Liver (tissue), 3 donors: ENCODE measurements around the gene UBA7.

Experiments
- FOXA1 ChIP-seq: IDR thresholded peaks from 2 replicates; pipeline ENCODE4 v1.6.1; 2016; ENCODE audit warnings: antibody characterized with exemption
- GABPA ChIP-seq, 2 donors: IDR thresholded peaks in 1 of 2; conservative IDR thresholded peaks in 1 of 2; 2 replicates each; pipeline ENCODE4 v1.6.1; 2016; ENCODE audit warnings: antibody characterized with exemption in 2 of 2, mild to moderate bottlenecking in 1 of 2, moderate library complexity in 1 of 2
- HNF4A ChIP-seq, 2 donors: conservative IDR thresholded peaks; 2 replicates each; pipeline ENCODE4 v1.6.1; 2016; ENCODE audit warnings: antibody characterized with exemption in 2 of 2, mild to moderate bottlenecking in 2 of 2
- JUND ChIP-seq, 2 donors: IDR thresholded peaks; 2 replicates each; pipeline ENCODE4 v1.6.1; 2016; ENCODE audit warnings: antibody characterized with exemption in 2 of 2
- RAD21 ChIP-seq, 2 donors: IDR thresholded peaks; 2 replicates each; pipeline ENCODE4 v1.6.1; 2016; ENCODE audit warnings: antibody characterized with exemption in 2 of 2, mild to moderate bottlenecking in 2 of 2
- RXRA ChIP-seq, 2 donors: IDR thresholded peaks; 2 replicates each; pipeline ENCODE4 v1.6.1; 2017 to 2018; ENCODE audit warnings: antibody characterized with exemption in 2 of 2, mild to moderate bottlenecking in 1 of 2
- SP1 ChIP-seq: IDR thresholded peaks from 2 replicates; pipeline ENCODE4 v1.6.1; 2018; ENCODE audit warnings: antibody characterized with exemption, mild to moderate bottlenecking
- TAF1 ChIP-seq: conservative IDR thresholded peaks from 2 replicates; pipeline ENCODE4 v1.6.1; 2016; ENCODE audit warnings: antibody characterized with exemption, mild to moderate bottlenecking
- YY1 ChIP-seq: IDR thresholded peaks from 2 replicates; pipeline ENCODE4 v1.6.1; 2016; ENCODE audit warnings: antibody characterized with exemption, mild to moderate bottlenecking
- TF ChIP-seq, protein P1 (sequence below): fragments of 150-350 bp; IDR thresholded peaks from 2 replicates; pipeline ENCODE4 v1.5.1; 2017; ENCODE audit warnings: improper control_type of control experiment, low read depth, low read length; ENCODE audit not compliant: missing input control
- TF ChIP-seq, protein P2 (sequence below): IDR thresholded peaks from 2 replicates; pipeline ENCODE4 v1.6.1; 2016; ENCODE audit warnings: antibody characterized with exemption
- TF ChIP-seq, protein P3 (sequence below): IDR thresholded peaks from 2 replicates; pipeline ENCODE4 v1.6.1; 2016; ENCODE audit warnings: antibody characterized with exemption
- TF ChIP-seq, protein P4 (sequence below): IDR thresholded peaks from 2 replicates; pipeline ENCODE4 v1.6.1; 2016; ENCODE audit warnings: antibody characterized with exemption
- TF ChIP-seq, protein P5 (sequence below): IDR thresholded peaks from 2 replicates; pipeline ENCODE4 v1.6.1; 2016; ENCODE audit warnings: antibody characterized with exemption, mild to moderate bottlenecking
- donor health status: healthy.
- donor health status: healthy.

DNA sequence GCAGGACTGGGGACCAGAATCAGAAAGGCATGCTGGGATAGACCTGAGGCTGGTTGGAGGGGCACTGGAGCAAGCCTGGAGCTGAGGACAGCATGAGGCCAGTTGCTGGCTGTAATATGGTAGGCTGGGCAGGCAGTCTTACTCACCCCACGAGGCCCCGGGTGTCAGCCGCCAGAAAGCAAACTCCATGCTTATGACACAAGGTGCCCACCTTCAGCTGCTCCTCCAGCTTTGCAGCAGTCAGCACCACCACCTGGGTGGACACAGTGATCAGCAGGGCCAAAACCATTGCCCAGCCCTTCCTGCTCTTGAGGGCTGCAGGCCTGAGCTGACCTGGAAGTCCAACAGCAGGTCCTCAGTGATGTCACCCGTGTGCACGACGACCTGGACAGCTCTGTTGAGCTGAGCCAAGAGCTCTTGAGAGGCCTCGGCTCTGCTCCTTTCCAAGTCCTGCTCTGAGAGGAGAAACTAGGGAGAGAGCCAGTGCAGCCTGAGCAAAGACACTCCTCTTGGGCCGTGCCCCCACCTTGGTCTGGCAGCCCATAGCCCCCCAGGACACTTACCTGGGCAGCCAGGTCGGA, 747 bp downstream of the UBA7 start:
- TF ChIP-seq, protein P1, sequence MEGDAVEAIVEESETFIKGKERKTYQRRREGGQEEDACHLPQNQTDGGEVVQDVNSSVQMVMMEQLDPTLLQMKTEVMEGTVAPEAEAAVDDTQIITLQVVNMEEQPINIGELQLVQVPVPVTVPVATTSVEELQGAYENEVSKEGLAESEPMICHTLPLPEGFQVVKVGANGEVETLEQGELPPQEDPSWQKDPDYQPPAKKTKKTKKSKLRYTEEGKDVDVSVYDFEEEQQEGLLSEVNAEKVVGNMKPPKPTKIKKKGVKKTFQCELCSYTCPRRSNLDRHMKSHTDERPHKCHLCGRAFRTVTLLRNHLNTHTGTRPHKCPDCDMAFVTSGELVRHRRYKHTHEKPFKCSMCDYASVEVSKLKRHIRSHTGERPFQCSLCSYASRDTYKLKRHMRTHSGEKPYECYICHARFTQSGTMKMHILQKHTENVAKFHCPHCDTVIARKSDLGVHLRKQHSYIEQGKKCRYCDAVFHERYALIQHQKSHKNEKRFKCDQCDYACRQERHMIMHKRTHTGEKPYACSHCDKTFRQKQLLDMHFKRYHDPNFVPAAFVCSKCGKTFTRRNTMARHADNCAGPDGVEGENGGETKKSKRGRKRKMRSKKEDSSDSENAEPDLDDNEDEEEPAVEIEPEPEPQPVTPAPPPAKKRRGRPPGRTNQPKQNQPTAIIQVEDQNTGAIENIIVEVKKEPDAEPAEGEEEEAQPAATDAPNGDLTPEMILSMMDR: no peak
- TF ChIP-seq YY1 (no peak), JUND (IDR thresholded peaks at IDR 0.05) (no peak), RAD21 (IDR thresholded peaks at IDR 0.05) (no peak), HNF4A (conservative IDR thresholded peaks at IDR 0.05) (no peak), TAF1 (no peak), RXRA (IDR thresholded peaks at IDR 0.05) (no peak), SP1 (no peak), FOXA1 (no peak), GABPA (IDR thresholded peaks at IDR 0.05 in 1 of 2, conservative IDR thresholded peaks at IDR 0.05 in 1 of 2) (no peak)
- TF ChIP-seq, protein P2, sequence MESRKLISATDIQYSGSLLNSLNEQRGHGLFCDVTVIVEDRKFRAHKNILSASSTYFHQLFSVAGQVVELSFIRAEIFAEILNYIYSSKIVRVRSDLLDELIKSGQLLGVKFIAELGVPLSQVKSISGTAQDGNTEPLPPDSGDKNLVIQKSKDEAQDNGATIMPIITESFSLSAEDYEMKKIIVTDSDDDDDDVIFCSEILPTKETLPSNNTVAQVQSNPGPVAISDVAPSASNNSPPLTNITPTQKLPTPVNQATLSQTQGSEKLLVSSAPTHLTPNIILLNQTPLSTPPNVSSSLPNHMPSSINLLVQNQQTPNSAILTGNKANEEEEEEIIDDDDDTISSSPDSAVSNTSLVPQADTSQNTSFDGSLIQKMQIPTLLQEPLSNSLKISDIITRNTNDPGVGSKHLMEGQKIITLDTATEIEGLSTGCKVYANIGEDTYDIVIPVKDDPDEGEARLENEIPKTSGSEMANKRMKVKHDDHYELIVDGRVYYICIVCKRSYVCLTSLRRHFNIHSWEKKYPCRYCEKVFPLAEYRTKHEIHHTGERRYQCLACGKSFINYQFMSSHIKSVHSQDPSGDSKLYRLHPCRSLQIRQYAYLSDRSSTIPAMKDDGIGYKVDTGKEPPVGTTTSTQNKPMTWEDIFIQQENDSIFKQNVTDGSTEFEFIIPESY: no peak
- TF ChIP-seq, protein P3, sequence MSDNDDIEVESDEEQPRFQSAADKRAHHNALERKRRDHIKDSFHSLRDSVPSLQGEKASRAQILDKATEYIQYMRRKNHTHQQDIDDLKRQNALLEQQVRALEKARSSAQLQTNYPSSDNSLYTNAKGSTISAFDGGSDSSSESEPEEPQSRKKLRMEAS: no peak
- TF ChIP-seq, protein P4, sequence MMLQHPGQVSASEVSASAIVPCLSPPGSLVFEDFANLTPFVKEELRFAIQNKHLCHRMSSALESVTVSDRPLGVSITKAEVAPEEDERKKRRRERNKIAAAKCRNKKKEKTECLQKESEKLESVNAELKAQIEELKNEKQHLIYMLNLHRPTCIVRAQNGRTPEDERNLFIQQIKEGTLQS: no peak
- TF ChIP-seq, protein P5, sequence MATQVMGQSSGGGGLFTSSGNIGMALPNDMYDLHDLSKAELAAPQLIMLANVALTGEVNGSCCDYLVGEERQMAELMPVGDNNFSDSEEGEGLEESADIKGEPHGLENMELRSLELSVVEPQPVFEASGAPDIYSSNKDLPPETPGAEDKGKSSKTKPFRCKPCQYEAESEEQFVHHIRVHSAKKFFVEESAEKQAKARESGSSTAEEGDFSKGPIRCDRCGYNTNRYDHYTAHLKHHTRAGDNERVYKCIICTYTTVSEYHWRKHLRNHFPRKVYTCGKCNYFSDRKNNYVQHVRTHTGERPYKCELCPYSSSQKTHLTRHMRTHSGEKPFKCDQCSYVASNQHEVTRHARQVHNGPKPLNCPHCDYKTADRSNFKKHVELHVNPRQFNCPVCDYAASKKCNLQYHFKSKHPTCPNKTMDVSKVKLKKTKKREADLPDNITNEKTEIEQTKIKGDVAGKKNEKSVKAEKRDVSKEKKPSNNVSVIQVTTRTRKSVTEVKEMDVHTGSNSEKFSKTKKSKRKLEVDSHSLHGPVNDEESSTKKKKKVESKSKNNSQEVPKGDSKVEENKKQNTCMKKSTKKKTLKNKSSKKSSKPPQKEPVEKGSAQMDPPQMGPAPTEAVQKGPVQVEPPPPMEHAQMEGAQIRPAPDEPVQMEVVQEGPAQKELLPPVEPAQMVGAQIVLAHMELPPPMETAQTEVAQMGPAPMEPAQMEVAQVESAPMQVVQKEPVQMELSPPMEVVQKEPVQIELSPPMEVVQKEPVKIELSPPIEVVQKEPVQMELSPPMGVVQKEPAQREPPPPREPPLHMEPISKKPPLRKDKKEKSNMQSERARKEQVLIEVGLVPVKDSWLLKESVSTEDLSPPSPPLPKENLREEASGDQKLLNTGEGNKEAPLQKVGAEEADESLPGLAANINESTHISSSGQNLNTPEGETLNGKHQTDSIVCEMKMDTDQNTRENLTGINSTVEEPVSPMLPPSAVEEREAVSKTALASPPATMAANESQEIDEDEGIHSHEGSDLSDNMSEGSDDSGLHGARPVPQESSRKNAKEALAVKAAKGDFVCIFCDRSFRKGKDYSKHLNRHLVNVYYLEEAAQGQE: no peak
